Ishikawa (cell line): ENCODE data around the gene ACSM6.

ENCODE experiments used
- CEBPB ChIP-seq: IDR thresholded peaks from 2 replicates; pipeline ENCODE4 v1.6.1; 2012
- CREB1 ChIP-seq: IDR thresholded peaks from 2 replicates; pipeline ENCODE4 v1.6.1; 2012; ENCODE audit warnings: low read depth
- EGR1 ChIP-seq: IDR thresholded peaks from 2 replicates; pipeline ENCODE4 v1.6.1; 2012
- EP300 ChIP-seq: IDR thresholded peaks from 2 replicates; pipeline ENCODE4 v1.6.1; 2012; ENCODE audit warnings: borderline replicate concordance
- FOXM1 ChIP-seq: IDR thresholded peaks from 2 replicates; pipeline ENCODE4 v1.6.1; 2012; ENCODE audit warnings: low read depth, borderline replicate concordance
- NFIC ChIP-seq: IDR thresholded peaks from 2 replicates; pipeline ENCODE4 v1.6.1; 2012
- RAD21 ChIP-seq: IDR thresholded peaks from 2 replicates; pipeline ENCODE4 v1.6.1; 2012; ENCODE audit warnings: low read depth
- TAF1 ChIP-seq: IDR thresholded peaks from 2 replicates; pipeline ENCODE4 v1.6.1; 2012; ENCODE audit warnings: low read depth, mild to moderate bottlenecking
- TCF12 ChIP-seq: IDR thresholded peaks from 2 replicates; pipeline ENCODE4 v1.6.1; 2012; ENCODE audit warnings: low read depth
- TEAD4 ChIP-seq: IDR thresholded peaks from 2 replicates; pipeline ENCODE4 v1.6.1; 2012
- YY1 ChIP-seq: IDR thresholded peaks from 2 replicates; pipeline ENCODE4 v1.6.1; 2012; ENCODE audit warnings: low read depth
- ZBTB7A ChIP-seq: IDR thresholded peaks from 2 replicates; pipeline ENCODE4 v1.6.1; 2012; ENCODE audit warnings: low read depth
- TF ChIP-seq, protein P1 (sequence below): IDR thresholded peaks from 2 replicates; pipeline ENCODE4 v1.6.1; 2012; ENCODE audit warnings: low read depth, mild to moderate bottlenecking
- TF ChIP-seq, protein P2 (sequence below): IDR thresholded peaks from 2 replicates; pipeline ENCODE4 v1.6.1; 2012
- TF ChIP-seq, protein P3 (sequence below): IDR thresholded peaks from 2 replicates; pipeline ENCODE4 v1.6.1; 2012

Gene ACSM6

DNA sequence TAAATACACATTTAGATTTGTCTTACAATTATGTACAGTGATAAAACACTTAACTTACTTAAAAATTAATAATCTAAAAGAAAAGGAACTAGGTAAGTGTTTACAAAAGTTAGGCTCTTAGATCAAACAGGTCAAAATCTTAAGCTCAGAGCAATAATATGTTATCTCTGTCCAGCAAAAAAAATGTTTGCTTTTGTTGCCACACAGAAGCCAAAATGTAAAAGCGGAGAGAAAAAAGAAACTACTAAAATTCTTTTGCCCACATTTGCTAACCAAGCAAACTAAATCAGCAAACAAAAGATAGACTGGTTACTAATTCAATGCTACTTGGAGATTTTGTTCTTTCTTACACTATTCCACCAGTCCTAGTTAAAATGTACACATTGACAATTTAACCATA is 15.2 kb upstream of the ACSM6 start:
- TF ChIP-seq TAF1, result no peak
- TF ChIP-seq, protein P1, sequence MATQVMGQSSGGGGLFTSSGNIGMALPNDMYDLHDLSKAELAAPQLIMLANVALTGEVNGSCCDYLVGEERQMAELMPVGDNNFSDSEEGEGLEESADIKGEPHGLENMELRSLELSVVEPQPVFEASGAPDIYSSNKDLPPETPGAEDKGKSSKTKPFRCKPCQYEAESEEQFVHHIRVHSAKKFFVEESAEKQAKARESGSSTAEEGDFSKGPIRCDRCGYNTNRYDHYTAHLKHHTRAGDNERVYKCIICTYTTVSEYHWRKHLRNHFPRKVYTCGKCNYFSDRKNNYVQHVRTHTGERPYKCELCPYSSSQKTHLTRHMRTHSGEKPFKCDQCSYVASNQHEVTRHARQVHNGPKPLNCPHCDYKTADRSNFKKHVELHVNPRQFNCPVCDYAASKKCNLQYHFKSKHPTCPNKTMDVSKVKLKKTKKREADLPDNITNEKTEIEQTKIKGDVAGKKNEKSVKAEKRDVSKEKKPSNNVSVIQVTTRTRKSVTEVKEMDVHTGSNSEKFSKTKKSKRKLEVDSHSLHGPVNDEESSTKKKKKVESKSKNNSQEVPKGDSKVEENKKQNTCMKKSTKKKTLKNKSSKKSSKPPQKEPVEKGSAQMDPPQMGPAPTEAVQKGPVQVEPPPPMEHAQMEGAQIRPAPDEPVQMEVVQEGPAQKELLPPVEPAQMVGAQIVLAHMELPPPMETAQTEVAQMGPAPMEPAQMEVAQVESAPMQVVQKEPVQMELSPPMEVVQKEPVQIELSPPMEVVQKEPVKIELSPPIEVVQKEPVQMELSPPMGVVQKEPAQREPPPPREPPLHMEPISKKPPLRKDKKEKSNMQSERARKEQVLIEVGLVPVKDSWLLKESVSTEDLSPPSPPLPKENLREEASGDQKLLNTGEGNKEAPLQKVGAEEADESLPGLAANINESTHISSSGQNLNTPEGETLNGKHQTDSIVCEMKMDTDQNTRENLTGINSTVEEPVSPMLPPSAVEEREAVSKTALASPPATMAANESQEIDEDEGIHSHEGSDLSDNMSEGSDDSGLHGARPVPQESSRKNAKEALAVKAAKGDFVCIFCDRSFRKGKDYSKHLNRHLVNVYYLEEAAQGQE, result no peak
- TF ChIP-seq YY1, result no peak
- no peak for TF ChIP-seq NFIC

DNA sequence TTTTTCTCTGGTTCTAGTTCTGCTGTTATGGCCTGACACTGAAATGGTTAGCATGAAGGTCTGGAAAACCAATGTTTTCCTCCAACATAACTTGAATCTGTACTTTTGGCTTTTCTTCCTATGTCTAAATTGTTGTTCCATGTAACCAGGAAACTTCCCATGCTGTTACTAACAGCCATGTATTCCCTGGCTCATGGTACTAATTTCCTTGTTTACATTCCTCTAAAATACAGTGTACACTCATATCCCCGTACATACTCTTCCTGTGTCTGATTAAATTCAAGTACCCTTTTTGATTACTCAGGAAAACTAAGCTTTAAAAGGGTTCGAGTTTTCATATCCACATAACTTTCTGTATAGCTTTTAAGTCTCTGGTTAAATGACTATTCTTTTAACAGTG is 12.3 kb upstream of the ACSM6 start:
- no peak for TF ChIP-seq TCF12
- no peak for TF ChIP-seq ZBTB7A
- TF ChIP-seq CEBPB, result no peak
- TF ChIP-seq, protein P2, sequence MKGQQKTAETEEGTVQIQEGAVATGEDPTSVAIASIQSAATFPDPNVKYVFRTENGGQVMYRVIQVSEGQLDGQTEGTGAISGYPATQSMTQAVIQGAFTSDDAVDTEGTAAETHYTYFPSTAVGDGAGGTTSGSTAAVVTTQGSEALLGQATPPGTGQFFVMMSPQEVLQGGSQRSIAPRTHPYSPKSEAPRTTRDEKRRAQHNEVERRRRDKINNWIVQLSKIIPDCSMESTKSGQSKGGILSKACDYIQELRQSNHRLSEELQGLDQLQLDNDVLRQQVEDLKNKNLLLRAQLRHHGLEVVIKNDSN, result no peak
- no peak for TF ChIP-seq TEAD4
- TF ChIP-seq, protein P1, result no peak
- no peak for TF ChIP-seq YY1
- no peak for TF ChIP-seq RAD21
- TF ChIP-seq NFIC, result no peak
- TF ChIP-seq, protein P3, sequence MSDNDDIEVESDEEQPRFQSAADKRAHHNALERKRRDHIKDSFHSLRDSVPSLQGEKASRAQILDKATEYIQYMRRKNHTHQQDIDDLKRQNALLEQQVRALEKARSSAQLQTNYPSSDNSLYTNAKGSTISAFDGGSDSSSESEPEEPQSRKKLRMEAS, result no peak
- TF ChIP-seq CREB1, result no peak
- no peak for TF ChIP-seq EGR1
- no peak for TF ChIP-seq FOXM1

DNA sequence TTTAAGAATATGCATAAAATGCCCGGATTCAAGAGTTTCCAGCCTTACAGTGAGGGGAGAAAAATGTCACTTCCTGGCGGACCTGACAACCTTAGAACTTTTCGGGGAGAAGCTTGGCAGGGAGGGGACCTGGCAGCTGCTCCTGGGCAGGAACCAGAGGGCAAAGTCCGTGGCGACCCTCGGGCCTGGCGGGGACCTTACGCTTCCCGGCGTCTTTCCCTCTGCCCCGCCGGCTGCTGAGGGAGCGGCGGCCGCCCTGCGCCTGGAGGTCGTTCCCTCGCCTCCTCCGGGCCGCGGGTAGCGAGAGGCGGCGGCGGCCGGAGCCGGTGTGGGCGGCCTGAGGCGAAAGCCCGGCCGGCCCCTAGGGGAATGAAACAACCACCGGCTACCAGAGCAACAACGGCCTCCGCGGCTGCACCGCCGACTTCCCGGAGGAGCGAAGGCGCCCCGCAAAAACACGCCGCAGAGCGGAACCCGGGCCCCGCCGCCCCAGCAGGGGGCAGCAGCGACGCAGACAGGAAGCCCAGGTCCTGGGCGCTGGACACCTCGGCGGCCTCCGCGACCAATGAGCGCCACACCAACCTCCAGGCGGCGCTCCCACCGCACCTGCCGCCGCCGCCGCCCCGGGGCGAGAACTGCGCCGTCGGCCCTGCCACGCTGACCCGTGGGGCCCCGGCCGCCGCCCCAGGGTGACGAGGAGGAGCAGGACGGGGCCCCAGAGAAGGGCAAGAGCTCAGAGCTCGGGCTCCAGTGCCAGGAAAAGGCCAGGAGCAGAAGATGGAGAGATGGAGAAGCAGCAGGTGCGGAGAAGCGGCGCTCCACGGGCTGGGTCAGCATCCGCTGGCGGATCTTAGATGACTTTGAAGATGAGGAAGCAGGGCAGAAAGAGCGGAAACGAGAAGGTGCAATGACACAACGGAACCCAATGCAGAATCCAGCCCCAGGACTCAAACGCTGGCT is 10.5 kb upstream of the ACSM6 start:
- peak; percentile 53; the same call in 1 of the 2 replicates for TF ChIP-seq TAF1
- 0 out of 2 replicates have a peak, but pooled peaks have one; percentile 29 for TF ChIP-seq EGR1
- TF ChIP-seq TEAD4, result 0 out of 2 replicates have a peak, but pooled peaks have one; percentile 14
- no peak for TF ChIP-seq CEBPB
- no peak for TF ChIP-seq NFIC
- TF ChIP-seq FOXM1, result no peak
- TF ChIP-seq EP300, result no peak
- TF ChIP-seq YY1, result no peak; the same call in 1 of the 2 replicates
- TF ChIP-seq RAD21, result peak; percentile 72
- TF ChIP-seq TCF12, result peak; percentile 52; the same call in 1 of the 2 replicates
- TF ChIP-seq, protein P3, result peak; percentile 81

DNA sequence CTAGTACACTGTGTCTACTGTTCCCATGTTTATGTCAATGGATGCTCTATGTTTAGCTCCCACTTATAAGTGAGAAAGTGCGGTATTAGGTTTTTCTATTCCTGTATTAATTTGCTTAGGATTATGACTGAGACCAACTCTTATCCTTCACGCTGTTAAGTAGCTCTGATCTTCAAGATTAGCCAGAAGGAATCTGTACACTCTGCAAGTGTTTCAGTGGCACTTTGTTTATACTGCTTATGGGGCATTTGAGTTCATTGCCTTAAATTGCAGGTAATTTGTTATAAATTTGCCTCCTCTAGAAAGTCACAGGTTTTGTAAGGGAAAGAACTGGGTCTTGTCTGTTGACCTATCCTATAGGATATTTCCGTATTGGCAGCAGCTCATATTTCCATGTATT is 6.4 kb upstream of the ACSM6 start:
- no peak for TF ChIP-seq EP300
- TF ChIP-seq YY1, result no peak
- TF ChIP-seq, protein P1, result no peak
- TF ChIP-seq, protein P2, result no peak
- TF ChIP-seq TCF12, result no peak
- no peak for TF ChIP-seq TAF1
- TF ChIP-seq NFIC, result no peak
- TF ChIP-seq CEBPB, result no peak
- TF ChIP-seq, protein P3, result no peak
- no peak for TF ChIP-seq EGR1
- no peak for TF ChIP-seq CREB1
- TF ChIP-seq ZBTB7A, result no peak
- TF ChIP-seq RAD21, result no peak
- no peak for TF ChIP-seq TEAD4
- no peak for TF ChIP-seq FOXM1
